Measurements from ENCODE around the gene SKAP1. TPM values are rescaled to one million over a fixed set of nuclear protein-coding genes. Genes with fewer than 3 reads are reported as not detected.
"Not testable (repeated sequence)": the region's sequence is repeated elsewhere in the genome, so short reads cannot be mapped to it uniquely, and the experiment has no call there.

The SKAP1 gene
- total RNA-seq, 1 donor from 2014 or later = 0.49 TPM

DNA sequence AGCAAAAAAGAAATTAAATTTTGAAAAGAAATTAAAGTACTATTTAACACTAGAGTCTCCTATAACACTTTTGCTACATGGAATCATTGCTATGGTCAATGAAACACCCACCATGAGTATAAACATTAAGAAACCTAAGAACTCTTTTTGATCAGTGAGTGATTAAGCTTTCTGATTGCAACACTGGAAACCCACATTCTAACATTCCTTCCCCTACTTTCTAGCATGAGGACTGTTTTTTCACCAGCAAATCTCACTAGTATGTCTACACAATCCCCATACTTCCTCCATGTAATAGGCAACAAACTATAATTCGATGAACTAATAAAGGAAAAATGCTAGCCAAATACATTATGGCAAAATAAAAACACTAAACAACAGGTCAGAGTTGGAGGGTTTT is 54.7 kb downstream of the SKAP1 start:
- DNase-seq (ENCODE audit: low read depth, low spot score) = no peak
- TF ChIP-seq, protein P1, sequence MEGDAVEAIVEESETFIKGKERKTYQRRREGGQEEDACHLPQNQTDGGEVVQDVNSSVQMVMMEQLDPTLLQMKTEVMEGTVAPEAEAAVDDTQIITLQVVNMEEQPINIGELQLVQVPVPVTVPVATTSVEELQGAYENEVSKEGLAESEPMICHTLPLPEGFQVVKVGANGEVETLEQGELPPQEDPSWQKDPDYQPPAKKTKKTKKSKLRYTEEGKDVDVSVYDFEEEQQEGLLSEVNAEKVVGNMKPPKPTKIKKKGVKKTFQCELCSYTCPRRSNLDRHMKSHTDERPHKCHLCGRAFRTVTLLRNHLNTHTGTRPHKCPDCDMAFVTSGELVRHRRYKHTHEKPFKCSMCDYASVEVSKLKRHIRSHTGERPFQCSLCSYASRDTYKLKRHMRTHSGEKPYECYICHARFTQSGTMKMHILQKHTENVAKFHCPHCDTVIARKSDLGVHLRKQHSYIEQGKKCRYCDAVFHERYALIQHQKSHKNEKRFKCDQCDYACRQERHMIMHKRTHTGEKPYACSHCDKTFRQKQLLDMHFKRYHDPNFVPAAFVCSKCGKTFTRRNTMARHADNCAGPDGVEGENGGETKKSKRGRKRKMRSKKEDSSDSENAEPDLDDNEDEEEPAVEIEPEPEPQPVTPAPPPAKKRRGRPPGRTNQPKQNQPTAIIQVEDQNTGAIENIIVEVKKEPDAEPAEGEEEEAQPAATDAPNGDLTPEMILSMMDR (conservative IDR thresholded peaks at IDR 0.05) = no peak
- no peak overlapping the region for H3K27ac Mint-ChIP-seq (ENCODE audit: unreplicated experiment)
- H3K27me3 Mint-ChIP-seq (ENCODE audit: low read depth) = peaks cover 22% of the 10 kb centered on the region
- H3K4me1 Mint-ChIP-seq = no peaks in the 10 kb centered on the region
- no peak overlapping the region for H3K4me3 Mint-ChIP-seq
- no peaks in the 10 kb centered on the region for H3K36me3 Mint-ChIP-seq (ENCODE audit: low read depth)
- no peaks in the 10 kb centered on the region for H3K9me3 Mint-ChIP-seq

DNA sequence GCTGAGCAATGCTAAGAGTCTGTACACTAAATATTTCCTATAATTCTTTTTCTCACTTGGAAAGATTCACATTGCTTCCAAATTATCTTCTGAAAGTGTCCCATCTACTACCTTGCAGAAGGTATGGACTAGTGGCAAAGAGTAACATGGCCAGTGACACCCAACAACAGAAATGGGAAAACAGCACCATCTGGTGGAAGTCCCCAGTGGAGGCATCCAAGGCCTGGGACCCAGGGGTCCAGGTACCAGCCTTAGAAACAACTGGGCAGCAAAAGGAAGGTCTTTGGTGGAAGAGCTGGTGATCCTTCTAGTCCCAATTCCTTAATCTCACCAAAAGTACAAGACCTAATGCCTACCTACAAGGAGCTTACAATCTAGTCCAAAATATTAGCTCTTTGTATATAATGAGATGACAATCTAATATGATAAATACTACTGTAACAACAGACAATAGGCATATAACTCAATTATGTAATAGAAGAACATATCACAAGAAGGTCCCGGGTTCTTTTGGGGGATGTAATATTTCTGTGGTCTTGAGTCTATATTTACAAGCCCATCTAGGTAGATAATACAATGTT is 55.3 kb downstream of the SKAP1 start:
- Mint-ChIP-seq H3K9me3 (no peaks in the 10 kb centered on the region), H3K4me3 (no peak overlapping the region), H3K27ac (ENCODE audit: unreplicated experiment) (no peak overlapping the region), H3K36me3 (ENCODE audit: low read depth) (no peaks in the 10 kb centered on the region), H3K27me3 (ENCODE audit: low read depth) (peaks cover 22% of the 10 kb centered on the region), H3K4me1 (no peaks in the 10 kb centered on the region)
- TF ChIP-seq, protein P1 (conservative IDR thresholded peaks at IDR 0.05) = peak; percentile 59
- DNase-seq (ENCODE audit: low read depth, low spot score) = no peak

GRCh38 chr17:48373883-48374282 is 56.1 kb downstream of the SKAP1 start:
- no peaks in the 10 kb centered on the region for H3K4me1 Mint-ChIP-seq
- TF ChIP-seq, protein P1 (conservative IDR thresholded peaks at IDR 0.05) = no peak
- H3K4me3 Mint-ChIP-seq = no peak overlapping the region
- DNase-seq (ENCODE audit: low read depth, low spot score) = no peak
- no peak overlapping the region for H3K27ac Mint-ChIP-seq (ENCODE audit: unreplicated experiment)
- H3K27me3 Mint-ChIP-seq (ENCODE audit: low read depth) = peaks cover 23% of the 10 kb centered on the region
- no peaks in the 10 kb centered on the region for H3K36me3 Mint-ChIP-seq (ENCODE audit: low read depth)
- no peaks in the 10 kb centered on the region for H3K9me3 Mint-ChIP-seq

- Mint-ChIP-seq H3K36me3 (ENCODE audit: low read depth) (no peaks in the 10 kb centered on the region), H3K27ac (ENCODE audit: unreplicated experiment) (no peak overlapping the region), H3K4me1 (no peaks in the 10 kb centered on the region), H3K27me3 (ENCODE audit: low read depth) (peaks cover 29% of the 10 kb centered on the region), H3K9me3 (no peaks in the 10 kb centered on the region), H3K4me3 (no peak overlapping the region)
- no peak for DNase-seq (ENCODE audit: low read depth, low spot score)
- TF ChIP-seq, protein P1 (conservative IDR thresholded peaks at IDR 0.05) = no peak
Observed at GRCh38 chr17:48373130-48373830, 56.7 kb downstream of the SKAP1 start.

- peaks cover 70% of the 10 kb centered on the region for H3K27me3 Mint-ChIP-seq (ENCODE audit: low read depth)
- not testable (repeated sequence) for DNase-seq (ENCODE audit: low read depth, low spot score); H3K4me3 Mint-ChIP-seq; H3K36me3 Mint-ChIP-seq (ENCODE audit: low read depth); H3K27ac Mint-ChIP-seq (ENCODE audit: unreplicated experiment); H3K4me1 Mint-ChIP-seq; H3K9me3 Mint-ChIP-seq
Observed at GRCh38 chr17:48368967-48369366, 61.0 kb downstream of the SKAP1 start.

DNA sequence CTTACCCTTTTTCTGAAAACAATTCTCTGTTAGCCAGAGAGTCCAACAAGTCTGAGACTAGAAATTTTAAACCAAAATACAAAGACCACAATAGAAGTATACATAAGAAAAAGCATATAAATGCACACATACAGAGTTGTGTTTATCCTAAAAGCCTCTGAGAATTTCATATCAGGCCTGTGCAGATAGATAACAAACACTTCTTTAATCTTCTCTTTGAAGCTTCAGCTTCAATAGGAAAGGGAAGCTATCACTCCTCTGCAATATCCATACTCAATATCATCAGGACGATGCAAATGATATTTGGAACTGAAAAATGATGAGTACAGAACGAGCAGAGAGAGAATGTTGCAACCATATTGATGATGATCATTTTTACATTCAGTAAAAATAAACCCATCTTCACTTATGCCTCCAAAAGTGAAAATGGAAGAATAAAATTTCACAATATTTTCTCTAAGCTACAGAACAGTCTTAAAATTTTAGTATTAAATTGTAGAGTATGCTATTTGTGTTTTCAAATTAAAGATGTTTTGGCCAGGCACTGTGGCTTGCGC is 61.6 kb downstream of the SKAP1 start:
- Mint-ChIP-seq H3K9me3 (no peaks in the 10 kb centered on the region), H3K27me3 (ENCODE audit: low read depth) (peaks cover 76% of the 10 kb centered on the region), H3K27ac (ENCODE audit: unreplicated experiment) (no peak overlapping the region)

More for the DNA sequence above, 61.6 kb downstream of the SKAP1 start:
- no peaks in the 10 kb centered on the region for H3K36me3 Mint-ChIP-seq (ENCODE audit: low read depth)
- no peaks in the 10 kb centered on the region for H3K4me1 Mint-ChIP-seq
- TF ChIP-seq, protein P1 (conservative IDR thresholded peaks at IDR 0.05) = no peak
- no peak overlapping the region for H3K4me3 Mint-ChIP-seq
- no peak for DNase-seq (ENCODE audit: low read depth, low spot score)

All from neural crest cell (in vitro differentiated cells).